GM19240 (cell line): ENCODE data around the gene FOXP1.

Experiments
- DNase-seq: peaks from one replicate; pipeline ENCODE4 v3.0.0; 2011; ENCODE audit warnings: low spot score; ENCODE audit not compliant: insufficient read length

The FOXP1 gene

GRCh38 chr3:70952033-70952747 is 631.3 kb downstream of the FOXP1 start:
- no peak for DNase-seq

- DNase-seq = no peak
Measured at GRCh38 chr3:70951316-70951715, 632.2 kb downstream of the FOXP1 start.

- no peak for DNase-seq
Measured at GRCh38 chr3:70947579-70947978, 635.9 kb downstream of the FOXP1 start.

- DNase-seq = no peak
Measured at GRCh38 chr3:70943886-70944285, 639.6 kb downstream of the FOXP1 start.

- DNase-seq = no peak
Measured at GRCh38 chr3:70933105-70933810, 650.3 kb downstream of the FOXP1 start.

GRCh38 chr3:70930066-70930465 is 653.5 kb downstream of the FOXP1 start:
- no peak for DNase-seq

- no peak for DNase-seq
Measured at GRCh38 chr3:70927239-70927638, 656.3 kb downstream of the FOXP1 start.

GRCh38 chr3:70926835-70927234 is 656.7 kb downstream of the FOXP1 start:
- DNase-seq = no peak

- no peak for DNase-seq
Measured at GRCh38 chr3:70919661-70920060, 663.9 kb downstream of the FOXP1 start.

GRCh38 chr3:70919091-70919490 is 664.4 kb downstream of the FOXP1 start:
- no peak for DNase-seq

- no peak for DNase-seq
Measured at GRCh38 chr3:70916375-70917055, 667.0 kb downstream of the FOXP1 start.

- DNase-seq = no peak
Measured at GRCh38 chr3:70914862-70915261, 668.7 kb downstream of the FOXP1 start.

- DNase-seq = no peak
Measured at GRCh38 chr3:70911719-70912118, 671.8 kb downstream of the FOXP1 start.

GRCh38 chr3:70905491-70905890 is 678.0 kb downstream of the FOXP1 start:
- DNase-seq = no peak
